ENCODE data around the gene CARM1. TPM values are rescaled to one million over a fixed set of nuclear protein-coding genes. Genes with fewer than 3 reads are reported as not detected.
"Not testable (repeated sequence)": the region's sequence is repeated elsewhere in the genome, so short reads cannot be mapped to it uniquely, and the experiment has no call there.

Gene CARM1
- total RNA-seq, 1 donor from 2014 or later = 43.9 TPM

- DNase-seq = no peak
Observed at GRCh38 chr19:10846500-10847202, 24.7 kb upstream of the CARM1 start.

GRCh38 chr19:10848230-10848856, 23.0 kb upstream of the CARM1 start, which contains the start of gene C19orf38:
TSS of gene C19orf38 (plus strand) at chr19:10848415. CDS start at chr19:10848509, 94 bp downstream.
- DNase-seq = peak; percentile 57

DNA sequence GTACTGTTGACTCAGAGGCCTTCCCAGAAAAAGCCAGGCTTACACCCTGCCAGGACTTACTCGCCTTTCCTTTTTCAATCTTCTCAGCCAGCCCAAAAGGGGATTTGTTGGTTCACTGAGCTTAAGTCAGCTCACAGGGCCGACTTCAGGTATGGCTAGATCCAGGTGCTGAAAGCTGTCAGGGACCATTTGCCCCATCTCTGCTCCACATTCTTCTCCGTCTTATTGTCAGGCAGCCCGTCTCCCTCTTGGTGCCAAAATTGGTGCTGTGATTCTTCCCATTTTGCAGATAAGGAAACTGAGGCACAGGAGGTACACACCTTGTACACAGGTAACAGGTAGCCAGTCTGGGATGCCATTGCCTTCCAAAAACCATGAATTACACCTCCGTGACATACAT, 20.7 kb upstream of the CARM1 start:
- no peak for DNase-seq

DNA sequence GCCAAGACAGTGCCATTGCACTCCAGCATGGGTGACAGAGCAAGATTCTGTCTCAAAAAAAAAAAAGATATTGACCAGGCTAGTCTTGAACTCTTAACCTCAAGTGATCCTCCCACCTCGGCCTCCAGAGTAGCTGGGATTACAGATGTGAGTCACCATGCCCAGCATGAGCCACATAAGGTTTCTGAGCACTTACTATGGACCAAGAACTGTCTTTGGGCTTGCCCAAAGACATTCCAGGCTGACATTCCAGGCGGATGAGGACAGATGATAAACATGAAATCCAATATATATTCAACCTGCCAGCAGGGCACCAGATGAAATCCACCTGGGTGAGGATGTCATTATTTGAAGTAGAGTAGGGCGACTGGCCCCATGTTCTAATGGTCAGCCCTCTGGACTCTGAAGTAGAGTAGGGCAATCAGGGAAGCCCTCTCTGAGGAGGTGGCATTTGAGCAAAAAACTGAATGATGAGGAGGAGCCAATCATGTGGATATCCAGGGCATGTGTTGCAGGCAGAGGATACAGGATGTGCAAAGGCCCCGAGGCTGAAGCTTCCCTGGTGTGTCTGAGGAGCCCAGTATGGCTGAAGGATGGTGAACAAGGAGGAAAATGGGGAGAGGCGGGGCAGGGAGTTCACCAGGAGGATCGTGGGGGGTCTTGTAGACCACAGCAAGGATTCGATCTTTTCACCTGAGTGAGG, 19.1 kb upstream of the CARM1 start:
- DNase-seq = no peak

DNA sequence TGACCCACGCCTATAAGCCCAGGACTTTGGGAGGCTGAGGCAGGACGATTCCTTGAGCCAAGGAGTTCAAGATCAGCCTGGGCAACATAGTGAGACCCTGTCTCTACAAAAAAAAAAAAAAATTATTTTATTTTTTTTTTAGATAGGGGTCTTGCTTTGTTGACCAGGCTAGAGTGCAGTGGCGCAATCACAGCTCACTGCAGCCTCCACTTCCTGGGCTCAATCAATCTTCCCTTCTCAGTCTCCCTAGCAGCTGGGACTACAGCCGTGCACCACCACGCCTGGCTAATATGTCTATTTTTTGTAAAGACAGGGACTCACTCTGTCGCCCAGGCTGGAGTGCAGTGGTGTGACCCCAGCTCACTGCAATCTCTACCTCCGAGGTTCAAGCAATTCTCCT, 18.4 kb upstream of the CARM1 start:
- no peak for DNase-seq

DNA sequence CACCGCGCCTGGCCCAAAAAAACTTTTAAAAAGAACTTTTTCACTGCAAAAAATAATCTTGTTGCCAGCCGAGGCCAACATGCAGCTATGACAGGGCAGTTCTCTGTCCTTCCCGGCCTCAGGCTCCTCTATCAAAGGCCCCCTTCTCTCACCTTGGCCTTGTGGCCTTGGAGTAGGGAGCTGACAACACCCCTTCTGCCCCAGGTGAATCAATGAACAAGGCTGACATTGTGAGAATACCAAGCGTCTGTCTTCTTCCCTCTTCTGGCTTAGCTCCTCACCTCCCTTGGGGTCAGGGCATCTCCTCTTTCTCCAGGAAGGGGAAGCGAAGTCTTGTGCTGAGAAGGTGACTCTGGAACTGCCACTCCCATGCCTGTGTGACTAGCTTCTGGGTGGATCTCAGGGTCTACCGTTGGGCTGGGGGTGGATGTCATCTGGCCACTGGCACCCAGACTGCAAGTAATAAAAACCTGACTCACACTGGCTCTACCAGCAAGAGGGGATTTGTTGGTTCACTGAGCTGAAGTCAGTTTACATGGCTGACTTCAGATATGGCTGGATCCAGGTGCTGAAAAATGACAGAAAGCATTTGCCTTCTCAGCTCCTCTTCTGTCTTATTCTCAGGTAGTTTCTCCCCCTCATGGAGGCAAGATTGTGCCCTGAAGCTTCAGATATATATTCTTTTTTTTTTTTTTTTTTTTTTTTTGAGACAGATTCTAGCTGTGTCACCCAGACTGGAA, 16.8 kb upstream of the CARM1 start:
- DNase-seq = no peak

DNA sequence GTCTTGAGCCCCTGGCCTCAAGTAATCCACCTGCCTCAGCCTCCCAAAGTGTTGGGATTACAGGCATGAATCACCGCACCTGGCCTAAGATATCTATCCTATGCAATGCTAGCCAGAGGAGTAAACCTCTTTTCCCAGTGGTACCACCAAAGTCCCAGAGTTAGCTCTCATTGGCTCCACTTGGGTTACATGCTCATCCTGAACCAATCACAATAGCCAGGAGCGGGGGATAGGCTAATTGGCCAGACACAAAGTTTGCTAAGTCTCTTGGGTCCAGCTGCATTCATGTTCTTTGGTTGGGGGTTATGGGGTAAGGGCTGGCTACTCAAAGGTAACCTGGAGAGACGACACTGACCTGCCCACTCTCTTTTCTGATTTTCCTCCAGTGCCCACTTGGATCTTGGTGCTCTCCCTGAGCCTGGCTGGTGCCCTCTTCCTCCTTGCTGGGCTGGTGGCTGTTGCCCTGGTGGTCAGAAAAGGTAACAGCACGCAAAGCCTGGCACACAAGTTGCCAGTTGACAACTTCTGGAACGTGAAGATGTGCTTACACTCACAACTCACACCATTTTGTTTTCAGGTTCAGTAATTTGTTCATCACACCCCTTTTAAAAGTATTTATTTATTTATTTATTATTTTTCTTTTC, 15.4 kb upstream of the CARM1 start:
- no peak for DNase-seq

DNA sequence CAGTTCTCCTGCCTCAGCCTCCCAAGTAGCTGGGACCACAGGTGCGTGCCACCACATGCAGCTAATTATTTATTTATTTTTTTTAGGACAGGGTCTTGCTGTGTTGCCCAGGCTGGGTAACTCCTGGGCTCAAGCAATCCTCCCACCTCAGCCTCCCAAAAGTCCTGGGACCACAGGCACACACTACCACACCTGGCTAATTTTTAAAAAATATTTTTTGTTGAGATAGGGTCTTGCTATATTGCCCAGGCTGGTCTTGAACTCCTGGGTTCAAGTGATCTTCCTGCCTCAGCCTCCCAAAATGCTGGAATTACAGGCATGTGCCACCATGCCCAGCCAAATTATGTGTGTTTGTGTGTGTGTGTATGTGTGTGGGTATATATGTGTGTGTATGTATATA, 14.5 kb upstream of the CARM1 start:
- not testable (repeated sequence) for DNase-seq

DNA sequence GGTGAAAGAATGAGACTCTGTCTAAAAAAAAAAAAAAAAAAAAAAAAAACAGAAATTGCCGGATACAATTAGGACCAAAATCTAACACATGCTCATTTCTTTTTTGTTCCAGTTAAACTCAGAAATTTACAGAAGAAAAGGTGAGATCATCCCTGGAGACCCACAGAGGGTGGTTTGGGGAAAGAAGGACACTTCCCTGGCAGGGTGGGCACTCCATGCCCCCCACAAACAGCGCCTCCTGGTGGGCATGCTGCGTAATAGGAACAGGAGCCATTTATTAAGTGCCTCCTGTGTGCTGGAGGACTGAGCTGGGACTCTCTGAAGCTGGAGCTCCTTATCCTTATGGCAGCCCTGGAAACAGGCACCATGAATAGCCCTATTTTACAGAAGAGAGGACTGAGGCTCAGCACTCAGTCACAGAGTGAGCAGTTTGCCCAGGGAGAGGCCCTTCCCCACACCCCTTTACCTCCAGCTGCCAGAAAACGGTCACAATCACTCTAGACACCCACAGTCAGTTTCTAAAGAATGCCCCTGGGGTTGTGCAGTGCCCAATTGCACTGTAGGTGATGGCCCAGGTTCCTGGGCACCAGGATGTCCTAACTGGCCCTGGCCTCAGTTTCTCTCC, 13.0 kb upstream of the CARM1 start:
- no peak for DNase-seq

- DNase-seq = no peak
Observed at GRCh38 chr19:10861103-10861651, 10.2 kb upstream of the CARM1 start.

GRCh38 chr19:10862561-10863106, 8.7 kb upstream of the CARM1 start:
- no peak for DNase-seq

DNA sequence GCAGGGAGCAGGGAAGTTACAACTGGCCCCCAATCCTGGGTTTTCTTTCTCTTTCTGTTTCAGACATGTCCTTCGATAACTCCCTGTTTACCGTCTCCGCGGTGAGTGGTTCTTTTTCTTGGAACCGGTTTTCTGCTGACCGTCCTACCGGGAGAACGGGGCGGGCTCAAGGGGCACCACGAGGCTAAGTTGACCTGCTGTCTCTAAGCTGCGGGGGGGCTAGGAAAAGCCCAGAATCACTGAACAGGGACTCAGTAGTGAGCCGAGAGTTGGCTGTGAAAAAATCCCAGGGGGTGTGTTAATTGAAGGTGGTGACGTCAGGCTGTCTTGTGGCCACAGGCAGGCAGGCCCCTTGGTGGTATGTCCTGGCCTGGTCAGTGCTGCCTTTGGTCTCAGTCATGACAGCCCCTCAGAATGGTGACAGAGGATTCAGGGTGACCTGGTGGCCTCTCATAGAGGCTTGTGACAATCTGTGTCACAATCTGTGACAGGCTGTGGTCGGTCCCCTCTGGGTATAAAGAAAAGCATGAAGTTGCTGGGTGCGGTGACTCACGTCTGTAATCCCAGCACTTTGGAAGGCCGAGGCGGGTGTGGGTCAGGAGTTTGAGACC, 8.1 kb upstream of the CARM1 start:
- DNase-seq = no peak

GRCh38 chr19:10864538-10864899, 6.8 kb upstream of the CARM1 start:
- peak; percentile 91 for DNase-seq

- DNase-seq = no peak
Observed at GRCh38 chr19:10866495-10866894, 4.9 kb upstream of the CARM1 start.

GRCh38 chr19:10868872-10869547, 2.3 kb upstream of the CARM1 start:
- no peak for DNase-seq

GRCh38 chr19:10869872-10870311, 1.5 kb upstream of the CARM1 start:
- not testable (repeated sequence) for DNase-seq

- no peak for DNase-seq
Observed at GRCh38 chr19:10870501-10870954, 825 bp upstream of the CARM1 start.

DNA sequence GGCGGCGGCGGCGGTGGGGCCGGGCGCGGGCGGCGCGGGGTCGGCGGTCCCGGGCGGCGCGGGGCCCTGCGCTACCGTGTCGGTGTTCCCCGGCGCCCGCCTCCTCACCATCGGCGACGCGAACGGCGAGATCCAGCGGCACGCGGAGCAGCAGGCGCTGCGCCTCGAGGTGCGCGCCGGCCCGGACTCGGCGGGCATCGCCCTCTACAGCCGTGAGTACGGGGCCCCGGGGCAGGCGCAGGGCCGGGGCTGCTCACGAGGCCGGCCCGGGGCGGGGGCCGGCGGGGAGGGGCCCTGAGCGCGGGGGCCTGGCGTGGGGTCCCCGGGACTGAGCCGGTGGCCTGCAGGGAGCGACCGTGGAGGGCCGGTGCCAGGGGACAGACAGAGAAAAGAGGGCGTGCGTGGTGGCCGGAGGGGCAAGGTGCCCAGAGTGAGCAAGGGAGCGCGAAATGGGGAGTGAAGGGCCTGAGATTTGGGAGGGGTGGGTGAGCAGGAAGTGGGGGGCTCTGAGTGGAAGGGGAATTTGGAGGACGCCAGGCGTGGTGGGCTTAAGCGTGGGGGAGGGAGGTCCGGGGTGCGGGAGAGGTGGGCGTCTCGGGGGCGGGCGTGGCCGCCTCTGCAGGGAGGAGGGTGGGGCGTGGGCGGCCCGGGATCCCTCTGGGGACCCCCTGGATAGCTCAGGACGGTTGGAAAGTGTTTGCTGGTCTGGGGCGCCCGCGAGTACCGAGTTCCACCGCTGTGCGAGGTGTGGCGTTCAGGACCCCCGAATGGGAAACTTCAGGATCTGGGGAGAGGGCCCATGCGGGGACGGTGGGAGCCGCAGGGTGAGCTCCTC, 575 bp downstream of the CARM1 start:
- peak; percentile 67 for DNase-seq

GRCh38 chr19:10872546-10873107, 1.3 kb downstream of the CARM1 start:
- DNase-seq = no peak

All from tongue (tissue), 2 donors.